HepG2 (cell line): ENCODE results near the gene CPNE1. TPM values are rescaled to one million over a fixed set of nuclear protein-coding genes. Genes with fewer than 3 reads are reported as not detected.

Source experiments
- DRAP1 ChIP-seq: IDR thresholded peaks from 2 replicates; pipeline ENCODE4 v1.6.1; 2016; ENCODE audit warnings: missing genetic modification reagents, missing compliant biosample characterization
- GTF3A ChIP-seq: sonication (generic); formaldehyde crosslinking; conservative IDR thresholded peaks from 2 replicates; pipeline ENCODE4 v1.4.0; 2020; ENCODE audit warnings: mild to moderate bottlenecking, missing genetic modification reagents
- HMGXB3 ChIP-seq: sonication (generic); formaldehyde crosslinking; IDR thresholded peaks from 2 replicates; pipeline ENCODE4 v1.4.0; 2020; ENCODE audit warnings: missing genetic modification reagents, borderline replicate concordance
- SRSF1 ChIP-seq: fragments of 200-400 bp; formaldehyde crosslinking; optimal IDR thresholded peaks from 2 replicates; pipeline ENCODE3; 2017; ENCODE audit warnings: mild to moderate bottlenecking, low read depth, low read length, moderate library complexity
- ZNF20 ChIP-seq: sonication (generic); formaldehyde crosslinking; IDR thresholded peaks from 2 replicates; pipeline ENCODE4 v1.4.0; 2020; ENCODE audit warnings: mild to moderate bottlenecking, moderate library complexity, missing genetic modification reagents
- ZNF276 ChIP-seq: sonication (generic); formaldehyde crosslinking; IDR thresholded peaks from 2 replicates; pipeline ENCODE4 v1.4.0; 2020; ENCODE audit warnings: mild to moderate bottlenecking, low read depth, missing genetic modification reagents
- ZNF407 ChIP-seq: sonication (generic); formaldehyde crosslinking; IDR thresholded peaks from one replicate; pipeline ENCODE4 v1.5.1; 2020; ENCODE audit warnings: mild to moderate bottlenecking, missing genetic modification reagents; ENCODE audit errors: not compliant biosample characterization
- ZNF446 ChIP-seq: sonication (generic); formaldehyde crosslinking; IDR thresholded peaks from 2 replicates; pipeline ENCODE4 v1.5.0; 2020; ENCODE audit warnings: mild to moderate bottlenecking, missing genetic modification reagents
- ZNF619 ChIP-seq: sonication (generic); formaldehyde crosslinking; IDR thresholded peaks from 2 replicates; pipeline ENCODE4 v1.4.0; 2020; ENCODE audit warnings: mild to moderate bottlenecking, missing genetic modification reagents
- polyA plus RNA-seq, 8 experiments: library from polyadenylated mRNA; depleted of rRNA in 3 of 8; stranded (reverse) in 7 of 8; unstranded in 1 of 8; fragments of >200 nt; fragmentation: Illumina TruSeq in 4 of 8; extraction: Trizol in 4 of 8; gene quantifications; 2 replicates each; pipeline versions ENCODE4 v1.2.1 to v1.2.3, GENCODE V29; 2011 to 2016; ENCODE audit warnings: low read depth in 4 of 8, missing spikeins in 1 of 8, mixed read lengths in 1 of 8; ENCODE audit not compliant: insufficient read depth in 1 of 8
- total RNA-seq, 5 experiments: library from RNA; depleted of rRNA; stranded (reverse); fragments of >200 nt; fragmentation: Illumina TruSeq; extraction: Trizol; gene quantifications; 2 replicates each; pipeline ENCODE4 v1.2.3, GENCODE V29; 2016; ENCODE audit warnings: low read depth in 1 of 5

Gene CPNE1
- total and polyA plus RNA-seq, 2 of the 13 experiments (the other 11 are each of a cell fraction or from before 2014, with no cell fraction given): 408 to 431 TPM

GRCh38 chr20:35699127-35699956 is 34.6 kb upstream of the CPNE1 start, which contains the start of the genes NFS1 and ROMO1 (continued):
- TF ChIP-seq HMGXB3 (CRISPR knock-in tag): peak; percentile 90; the same call in 1 of the 2 replicates
- peak; percentile 98 for TF ChIP-seq SRSF1
- TF ChIP-seq ZNF20 (CRISPR knock-in tag): peak; percentile 97
- peak; percentile 88 for TF ChIP-seq ZNF276 (CRISPR knock-in tag)
- TF ChIP-seq GTF3A (CRISPR knock-in tag): peak; percentile 64; the same call in 1 of the 2 replicates
- peak; percentile 59 for TF ChIP-seq ZNF446
- peak; percentile 87; the same call in 1 of the 2 replicates for TF ChIP-seq DRAP1 (CRISPR knock-in tag)
- TF ChIP-seq ZNF619 (CRISPR knock-in tag): peak; percentile 97
- peak; percentile 99 for TF ChIP-seq ZNF407 (CRISPR knock-in tag)
